H1 (cell line): Measurements from ENCODE around the gene REELD1.

Experiments
- ATF3 ChIP-seq: IDR thresholded peaks from 2 replicates; pipeline ENCODE4 v1.6.1; 2011; ENCODE audit warnings: low read depth, mild to moderate bottlenecking, low read length; ENCODE audit not compliant: insufficient read depth
- CEBPB ChIP-seq: IDR thresholded peaks from 2 replicates; pipeline ENCODE4 v1.6.1; 2012; ENCODE audit warnings: low read depth, low read length
- CTCF ChIP-seq, 3 experiments: IDR thresholded peaks; 1 replicate in 2 of 3; 2 replicates in 1 of 3; pipeline versions ENCODE4 v1.5.1 to v1.6.1; 2011; ENCODE audit warnings: low read length in 3 of 3, mild to moderate bottlenecking in 3 of 3, inconsistent platforms in 2 of 3, low read depth in 1 of 3, moderate library complexity in 1 of 3; ENCODE audit not compliant: insufficient read depth in 1 of 3; ENCODE audit errors: control extremely low read depth in 1 of 3
- EP300 ChIP-seq, 2 experiments: IDR thresholded peaks; 1 replicate in 1 of 2; 2 replicates in 1 of 2; pipeline ENCODE4 v1.6.1; 2011 to 2012; ENCODE audit warnings: low read depth in 2 of 2, low read length in 2 of 2, mild to moderate bottlenecking in 2 of 2, borderline replicate concordance in 1 of 2, inconsistent platforms in 1 of 2, moderate library complexity in 1 of 2
- GABPA ChIP-seq: IDR thresholded peaks from 2 replicates; pipeline ENCODE4 v1.6.1; 2011; ENCODE audit warnings: mild to moderate bottlenecking, low read length, moderate library complexity, borderline replicate concordance; ENCODE audit not compliant: insufficient read depth
- MAX ChIP-seq: IDR thresholded peaks from 2 replicates; pipeline ENCODE4 v1.6.1; 2012; ENCODE audit warnings: inconsistent platforms
- NRF1 ChIP-seq: IDR thresholded peaks from 2 replicates; pipeline ENCODE4 v1.6.1; 2011; ENCODE audit warnings: mild to moderate bottlenecking, low read depth, low read length, improper control_type of control experiment
- RAD21 ChIP-seq, 2 experiments: IDR thresholded peaks in 1 of 2; conservative IDR thresholded peaks in 1 of 2; 2 replicates each; pipeline ENCODE4 v1.6.1; 2011; ENCODE audit warnings: low read depth in 2 of 2, low read length in 2 of 2, improper control_type of control experiment in 1 of 2, inconsistent platforms in 1 of 2, mild to moderate bottlenecking in 1 of 2, moderate library complexity in 1 of 2
- RFX5 ChIP-seq: IDR thresholded peaks from 2 replicates; pipeline ENCODE4 v1.6.1; 2011; ENCODE audit warnings: low read depth, low read length, improper control_type of control experiment, borderline replicate concordance
- SAP30 ChIP-seq: fragments of 300-600 bp; sonication (generic); IDR thresholded peaks from 2 replicates; pipeline ENCODE4 v1.7.1; 2012; ENCODE audit warnings: low read length, moderate library complexity, mild to moderate bottlenecking, inconsistent platforms; ENCODE audit not compliant: insufficient read depth, insufficient replicate concordance
- TAF1 ChIP-seq: IDR thresholded peaks from 2 replicates; pipeline ENCODE4 v1.6.1; 2011; ENCODE audit warnings: mild to moderate bottlenecking, low read depth, low read length
- TBP ChIP-seq: IDR thresholded peaks from 2 replicates; pipeline ENCODE4 v1.6.1; 2011; ENCODE audit warnings: low read depth, low read length, improper control_type of control experiment
- USF2 ChIP-seq: IDR thresholded peaks from 2 replicates; pipeline ENCODE4 v1.6.1; 2011; ENCODE audit warnings: low read length, improper control_type of control experiment
- YY1 ChIP-seq: IDR thresholded peaks from 2 replicates; pipeline ENCODE4 v1.6.1; 2011; ENCODE audit warnings: low read depth, mild to moderate bottlenecking, low read length

- no peak for TF ChIP-seq CTCF (IDR thresholded peaks at IDR 0.05; ENCODE audit: control extremely low read depth in 1 of 3, insufficient read depth in 1 of 3, low read depth in 1 of 3, low read length in 3 of 3)
- no peak for TF ChIP-seq NRF1
- TF ChIP-seq RFX5, result no peak
- TF ChIP-seq EP300 (IDR thresholded peaks at IDR 0.05; ENCODE audit: borderline replicate concordance in 1 of 2, low read depth in 2 of 2, low read length in 2 of 2), result no peak
- TF ChIP-seq TAF1, result no peak
- no peak for TF ChIP-seq YY1
- TF ChIP-seq GABPA, result no peak
- no peak for TF ChIP-seq RAD21 (IDR thresholded peaks at IDR 0.05 in 1 of 2, conservative IDR thresholded peaks at IDR 0.05 in 1 of 2; ENCODE audit: low read depth in 2 of 2, low read length in 2 of 2)
- no peak for TF ChIP-seq CEBPB
- no peak for TF ChIP-seq SAP30
- TF ChIP-seq MAX, result no peak
- TF ChIP-seq USF2, result no peak
- no peak for TF ChIP-seq TBP
- no peak for TF ChIP-seq ATF3
Observed at GRCh38 chr4:146236216-146236615, 21.9 kb downstream of the REELD1 start.
